Psoas muscle (tissue), 8 donors: Measurements from ENCODE around the gene RRBP1. TPM values are rescaled to one million over a fixed set of nuclear protein-coding genes. Genes with fewer than 3 reads are reported as not detected.
A peak's percentile ranks its signal among the peaks of the same experiment; 100 is the strongest.

Experiments
- ATAC-seq, 4 donors: fragments of 200-7000 bp; cut with Tn5 transposase; one replicate each; pipeline ENCODE4 v1.9.1; 2020; ENCODE audit warnings: moderate library complexity in 3 of 4, mild to moderate bottlenecking in 2 of 4
- DNase-seq, 2 donors: peaks; one replicate each; pipeline ENCODE4 v3.0.0-alpha.2; 2020
- H3K27ac ChIP-seq: fragments of 200-600 bp; one replicate; pipeline ENCODE4 v1.8.0; 2022
- H3K27me3 ChIP-seq, 3 donors: fragments of 200-600 bp in 1 of 3; one replicate each; pipeline versions ENCODE4 v1.6.1 to v1.8.0; 2013 to 2022; ENCODE audit warnings: low read length in 2 of 3, mild to moderate bottlenecking in 2 of 3, moderate library complexity in 1 of 3; ENCODE audit not compliant: insufficient read depth in 3 of 3
- H3K36me3 ChIP-seq, 2 donors: fragments of 200-600 bp in 1 of 2; one replicate each; pipeline versions ENCODE4 v1.6.1 to v1.8.0; 2013 to 2022; ENCODE audit warnings: low read depth in 1 of 2, mild to moderate bottlenecking in 1 of 2, moderate library complexity in 1 of 2; ENCODE audit not compliant: insufficient read depth in 1 of 2
- H3K4me1 ChIP-seq: fragments of 200-600 bp; one replicate; pipeline ENCODE4 v1.8.0; 2022
- H3K4me3 ChIP-seq: fragments of 200-600 bp; one replicate; pipeline ENCODE4 v1.8.0; 2022; ENCODE audit warnings: mild to moderate bottlenecking
- H3K9me3 ChIP-seq: fragments of 200-600 bp; one replicate; pipeline ENCODE4 v1.8.0; 2022
- WGBS, 3 donors: extraction: QIAGEN DNeasy Blood & Tissue Kit; methylation state at CpG; one replicate each; pipeline versions ENCODE4 v1.1.6 to v1.1.7; 2013; 5-methylcytosine and 5-hydroxymethylcytosine counted together
- intact Hi-C, 2 donors: fragments of 100-400 bp; cut with DNase I; formaldehyde crosslinking; loops; one replicate each; pipeline versions ENCODE4 v1.11.0 to v1.14.2; 2022
- polyA plus RNA-seq, 3 donors: library from polyadenylated mRNA; stranded (reverse); fragments of 200-250 nt; gene quantifications; one replicate each; pipeline ENCODE4 v1.2.3, GENCODE V29; 2013
- total RNA-seq, 4 donors: library from RNA; stranded (reverse); fragmentation: NEBNext Ultra II Directional in 2 of 4; extraction: Animal tissue kit (Norgen Biotek cat#: 25700) in 2 of 4; gene quantifications; one replicate each; pipeline versions ENCODE4 v1.2.1 to v1.2.4, GENCODE V29; 2021 to 2023
- TF ChIP-seq, protein P1 (sequence below): fragments of 200-600 bp; IDR thresholded peaks from one replicate; pipeline ENCODE4 v1.8.0; 2022; ENCODE audit warnings: antibody characterized with exemption
- donor health status: healthy with polysubstance abuse.
- donor health status: DM: no; HTN: no; CAD: no; lungs with moderate emphysema.
- donor health status: Bipolar disorder and iron deficiency.
- donor health status: healthy.
- donor health status: DM: yes; HTN: yes; CAD: no.
- donor health status: DM: no; HTN: no; CAD: no.
- donor health status: DM: no; HTN: no; CAD: no.
- donor health status: DM: yes; HTN: yes; CAD: no.

The RRBP1 gene
- total and polyA plus RNA-seq, 7 donors: 14.2 to 40.8 (median 21.8) TPM

DNA sequence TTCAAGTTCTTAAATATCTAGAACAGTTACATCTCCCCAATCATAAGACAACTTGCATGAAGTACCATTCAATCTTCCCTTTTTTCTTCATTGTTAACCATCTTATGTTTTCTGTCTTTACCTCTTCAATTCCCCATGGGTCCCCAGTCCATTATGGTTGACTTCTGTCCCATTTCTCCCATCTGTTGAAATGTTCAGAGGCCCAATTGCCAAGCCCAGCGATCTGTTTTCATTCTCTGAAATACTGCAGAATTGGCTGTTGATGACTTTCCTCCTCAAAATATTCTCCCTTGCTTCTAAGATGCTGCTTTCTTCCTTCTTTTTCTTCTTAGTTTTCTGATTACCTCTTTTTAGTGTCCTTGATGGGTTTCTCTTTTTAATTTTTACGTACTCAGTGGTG is 86.2 kb downstream of the RRBP1 start:
- H3K36me3 ChIP-seq: no peaks in the 10 kb centered on the region
- 56 to 65% (median 60%) methylated on average over 2 of the region's 2 CpGs for WGBS, 3 donors
- no peaks in the 10 kb centered on the region for H3K27me3 ChIP-seq
- H3K4me1 ChIP-seq: peaks cover 25% of the 10 kb centered on the region
- H3K9me3 ChIP-seq: no peaks in the 10 kb centered on the region
- TF ChIP-seq, protein P1, sequence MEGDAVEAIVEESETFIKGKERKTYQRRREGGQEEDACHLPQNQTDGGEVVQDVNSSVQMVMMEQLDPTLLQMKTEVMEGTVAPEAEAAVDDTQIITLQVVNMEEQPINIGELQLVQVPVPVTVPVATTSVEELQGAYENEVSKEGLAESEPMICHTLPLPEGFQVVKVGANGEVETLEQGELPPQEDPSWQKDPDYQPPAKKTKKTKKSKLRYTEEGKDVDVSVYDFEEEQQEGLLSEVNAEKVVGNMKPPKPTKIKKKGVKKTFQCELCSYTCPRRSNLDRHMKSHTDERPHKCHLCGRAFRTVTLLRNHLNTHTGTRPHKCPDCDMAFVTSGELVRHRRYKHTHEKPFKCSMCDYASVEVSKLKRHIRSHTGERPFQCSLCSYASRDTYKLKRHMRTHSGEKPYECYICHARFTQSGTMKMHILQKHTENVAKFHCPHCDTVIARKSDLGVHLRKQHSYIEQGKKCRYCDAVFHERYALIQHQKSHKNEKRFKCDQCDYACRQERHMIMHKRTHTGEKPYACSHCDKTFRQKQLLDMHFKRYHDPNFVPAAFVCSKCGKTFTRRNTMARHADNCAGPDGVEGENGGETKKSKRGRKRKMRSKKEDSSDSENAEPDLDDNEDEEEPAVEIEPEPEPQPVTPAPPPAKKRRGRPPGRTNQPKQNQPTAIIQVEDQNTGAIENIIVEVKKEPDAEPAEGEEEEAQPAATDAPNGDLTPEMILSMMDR: no peak
- ATAC-seq: no peak
- intact Hi-C loops: no loop called here
- H3K27ac ChIP-seq: no peak overlapping the region
- DNase-seq: no peak
- no peak overlapping the region for H3K4me3 ChIP-seq

DNA sequence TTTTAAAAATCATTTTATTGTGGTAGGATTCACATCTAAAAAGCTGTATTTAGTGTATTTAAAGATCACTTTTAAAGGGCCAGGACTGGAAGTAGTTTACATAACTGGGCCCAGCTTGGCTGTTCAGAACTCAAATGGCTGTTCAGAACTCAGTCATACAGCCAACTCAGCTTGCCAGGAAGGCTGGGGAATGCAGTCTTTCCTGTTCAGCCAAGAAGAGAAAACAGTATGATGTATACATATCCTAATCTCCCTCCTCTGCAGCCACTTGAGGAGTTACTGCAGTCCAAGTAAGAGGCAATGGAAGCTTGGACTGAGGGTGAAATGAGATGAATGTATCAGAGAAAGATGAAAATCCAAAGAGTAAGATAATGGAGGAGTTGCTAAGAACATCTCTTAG is 87.6 kb downstream of the RRBP1 start:
- H3K4me3 ChIP-seq: no peak overlapping the region
- H3K4me1 ChIP-seq: peaks cover 35% of the 10 kb centered on the region
- H3K36me3 ChIP-seq: no peaks in the 10 kb centered on the region
- no peaks in the 10 kb centered on the region for H3K9me3 ChIP-seq
- intact Hi-C loops: no loop called here
- TF ChIP-seq, protein P1: no peak
- no peak overlapping the region for H3K27ac ChIP-seq
- ATAC-seq (no peak), DNase-seq (no peak)
- H3K27me3 ChIP-seq: no peaks in the 10 kb centered on the region

DNA sequence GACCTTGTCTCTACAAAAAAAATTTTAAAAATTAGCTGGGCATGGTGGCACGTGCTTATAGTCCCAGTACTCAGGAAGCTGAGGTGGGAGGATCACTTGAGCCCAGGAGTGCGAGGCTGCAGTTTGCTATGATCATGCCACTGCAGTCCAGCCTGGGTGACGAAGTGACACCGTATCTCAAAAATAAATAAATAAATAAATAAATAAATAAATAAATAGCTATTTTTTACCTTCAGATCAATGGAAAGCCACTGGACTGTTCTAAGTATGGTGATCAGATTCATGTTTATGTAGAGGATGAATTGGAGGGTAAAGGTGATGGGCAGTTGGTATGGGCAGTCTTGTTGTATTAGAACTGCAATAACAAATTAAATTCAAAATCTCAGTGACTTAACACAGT is 88.1 kb downstream of the RRBP1 start:
- peaks cover 37% of the 10 kb centered on the region for H3K4me1 ChIP-seq

DNA sequence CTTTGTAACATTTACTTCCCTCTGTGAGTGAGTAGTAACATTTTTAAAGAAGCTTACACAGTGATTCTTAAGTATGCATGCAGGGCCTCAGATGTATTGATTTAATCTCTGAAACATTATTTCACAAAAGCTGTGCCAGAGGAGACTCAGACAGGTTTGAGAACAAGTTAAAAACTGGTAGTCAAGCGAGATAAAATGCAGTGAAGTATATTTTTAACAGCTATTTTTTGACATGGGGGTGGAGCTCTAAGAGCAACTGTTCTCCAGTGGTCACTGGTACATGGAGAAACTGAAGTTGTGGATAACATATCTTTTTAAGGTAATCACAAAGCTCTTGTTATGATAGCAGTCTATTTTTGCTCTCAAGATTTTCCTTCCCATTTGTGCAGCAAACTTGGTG is 91.8 kb downstream of the RRBP1 start:
- DNase-seq: no peak
- no peaks in the 10 kb centered on the region for H3K9me3 ChIP-seq
- WGBS, 3 donors: 54 to 70% (median 58%) methylated on average over 1 of the region's 1 CpG
- ATAC-seq: no peak
- H3K27me3 ChIP-seq: no peaks in the 10 kb centered on the region
- no peak overlapping the region for H3K4me3 ChIP-seq
- TF ChIP-seq, protein P1: no peak
- intact Hi-C loops: no loop called here
- H3K27ac ChIP-seq: no peak overlapping the region
- peaks cover 47% of the 10 kb centered on the region for H3K4me1 ChIP-seq
- H3K36me3 ChIP-seq: no peaks in the 10 kb centered on the region

More for the DNA sequence above, 88.1 kb downstream of the RRBP1 start:
- intact Hi-C loops: no loop called here
- no peaks in the 10 kb centered on the region for H3K36me3 ChIP-seq
- H3K4me3 ChIP-seq: no peak overlapping the region
- TF ChIP-seq, protein P1: no peak
- no peaks in the 10 kb centered on the region for H3K27me3 ChIP-seq
- H3K27ac ChIP-seq: no peak overlapping the region
- ATAC-seq (no peak), DNase-seq (no peak)
- no peaks in the 10 kb centered on the region for H3K9me3 ChIP-seq
- WGBS, 3 donors: 92 to 97% (median 97%) methylated on average over 4 of the region's 4 CpGs

DNA sequence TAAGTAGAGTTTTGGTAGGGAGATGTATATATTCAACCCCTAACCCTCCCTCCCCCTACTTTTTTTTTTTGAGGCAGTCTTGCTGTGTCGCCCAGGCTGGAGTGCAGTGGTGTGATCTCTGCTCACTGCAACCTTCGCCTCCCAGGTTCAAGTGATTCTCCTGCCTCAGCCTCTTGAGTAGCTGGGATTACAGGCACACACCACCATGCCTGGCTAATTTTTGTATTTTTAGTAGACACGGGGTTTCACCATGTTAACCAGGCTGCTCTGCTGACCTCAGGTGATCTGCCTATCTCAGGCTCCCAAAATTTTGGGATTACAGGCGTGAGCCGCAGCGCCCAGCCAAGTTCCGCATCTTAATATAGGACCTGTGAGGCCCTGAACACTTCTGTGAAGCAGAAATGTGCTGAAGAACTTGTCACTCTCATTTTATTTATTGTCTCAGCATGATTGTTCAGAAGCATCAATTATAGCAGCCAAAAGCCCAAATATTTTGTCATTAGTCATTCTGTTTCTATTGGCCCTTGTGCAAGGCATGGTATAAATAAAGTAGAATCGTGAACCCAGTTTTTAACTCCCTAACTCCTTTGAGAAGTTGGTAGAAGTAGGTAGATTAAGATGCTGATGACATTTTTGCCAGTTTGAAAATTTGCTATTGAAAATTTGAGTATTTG is 92.7 kb downstream of the RRBP1 start:
- H3K4me3 ChIP-seq: no peak overlapping the region

More for the DNA sequence above, 92.7 kb downstream of the RRBP1 start:
- Histone ChIP-seq H3K36me3 (no peaks in the 10 kb centered on the region), H3K27me3 (no peaks in the 10 kb centered on the region), H3K9me3 (no peaks in the 10 kb centered on the region), H3K4me1 (peaks cover 49% of the 10 kb centered on the region), H3K27ac (no peak overlapping the region)
- DNase-seq (no peak), ATAC-seq (peak in 3 of 4 donors; percentile 24 to 57 (median 25))
- WGBS, 3 donors: 61 to 76% (median 64%) methylated on average over 8 of the region's 8 CpGs
- intact Hi-C loops: no loop called here
- TF ChIP-seq, protein P1: no peak
